ENCODE measurements around the gene SLCO6A1.
"Not testable (repeated sequence)": the region's sequence is repeated elsewhere in the genome, so short reads cannot be mapped to it uniquely, and the experiment has no call there.

SLCO6A1 gene

GRCh38 chr5:102498271-102499034 lies at the start of gene SLCO6A1:
TSS of gene SLCO6A1 (minus strand) at chr5:102499001. CDS start at chr5:102498844, 157 bp downstream.
- DNase-seq = no peak

GRCh38 chr5:102547141-102548035 lies 48.6 kb upstream of the SLCO6A1 start:
- no peak for DNase-seq

DNA sequence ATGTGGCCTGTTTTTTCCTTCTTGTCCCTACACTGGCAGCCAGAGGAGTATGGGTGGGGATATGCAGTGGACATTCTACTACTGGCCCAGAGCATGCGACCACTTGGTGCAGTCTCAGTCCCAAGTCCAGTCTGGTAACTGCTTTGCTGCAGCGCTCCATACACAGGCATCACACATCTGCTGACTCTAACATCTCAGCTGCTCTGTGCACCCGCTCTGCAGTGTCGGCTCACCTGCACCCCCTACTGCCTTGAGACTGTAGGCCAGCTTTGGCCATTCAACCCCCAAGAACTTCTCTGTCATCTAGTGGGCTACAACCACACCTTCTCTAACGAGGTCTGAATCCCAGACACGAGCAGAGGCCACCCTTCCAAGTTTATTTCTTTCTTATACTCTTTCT lies 46.4 kb upstream of the SLCO6A1 start:
- no peak for DNase-seq

DNA sequence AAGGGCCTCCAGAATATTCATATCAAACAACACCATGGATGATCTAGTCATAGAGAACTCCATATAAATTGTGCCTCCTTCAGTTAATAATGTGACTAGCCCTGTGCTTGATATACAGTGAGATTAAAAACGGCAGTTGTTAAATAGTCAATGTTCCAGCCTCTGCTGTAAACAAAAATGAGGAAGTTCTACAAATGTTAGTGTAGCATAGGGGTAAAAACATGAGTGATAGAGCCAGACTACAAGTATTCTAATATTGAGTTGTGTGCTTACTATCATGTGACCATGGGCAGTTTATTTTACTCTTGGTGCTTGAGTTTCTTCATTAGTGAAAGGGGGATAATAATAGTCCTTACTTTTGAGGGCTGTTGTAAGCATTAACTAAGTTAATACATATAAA lies 43.3 kb upstream of the SLCO6A1 start:
- DNase-seq = no peak

DNA sequence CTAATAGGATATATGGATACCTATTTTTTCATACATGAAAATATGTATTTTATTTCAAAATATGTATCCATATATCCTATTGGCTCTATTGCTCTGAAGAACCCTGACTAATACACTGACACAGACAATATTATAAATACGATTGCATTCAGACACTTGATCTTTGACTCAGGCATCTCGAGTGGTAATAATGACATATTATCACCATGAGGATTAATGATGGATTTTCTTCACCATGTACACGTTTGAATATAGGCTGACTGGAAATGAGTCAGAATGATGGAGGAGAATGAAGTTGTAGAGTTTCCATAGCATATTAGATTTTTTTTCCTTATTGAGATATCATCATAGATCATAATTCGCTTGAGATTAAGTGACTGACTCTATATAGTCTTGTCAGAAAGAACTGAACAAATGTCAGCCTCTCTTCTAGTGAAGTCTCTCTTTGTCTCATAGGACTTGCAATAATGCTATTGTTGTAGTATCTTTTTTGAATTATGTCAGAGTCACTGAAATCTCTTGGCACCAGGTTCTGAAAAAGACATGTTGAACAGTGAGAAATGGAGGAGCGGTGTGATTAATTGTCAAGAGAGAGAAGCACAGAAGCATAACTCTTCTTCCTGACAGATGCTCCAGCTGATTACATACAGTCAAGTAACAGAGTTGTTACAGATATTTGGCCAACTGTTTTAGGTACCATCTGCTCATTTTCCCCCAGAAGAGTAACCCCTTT lies 41.4 kb upstream of the SLCO6A1 start:
- DNase-seq = no peak

- DNase-seq = no peak
These were observed 40.8 kb upstream of the SLCO6A1 start for GRCh38 chr5:102539562-102539961.

GRCh38 chr5:102537011-102537410 lies 38.2 kb upstream of the SLCO6A1 start:
- DNase-seq = no peak

DNA sequence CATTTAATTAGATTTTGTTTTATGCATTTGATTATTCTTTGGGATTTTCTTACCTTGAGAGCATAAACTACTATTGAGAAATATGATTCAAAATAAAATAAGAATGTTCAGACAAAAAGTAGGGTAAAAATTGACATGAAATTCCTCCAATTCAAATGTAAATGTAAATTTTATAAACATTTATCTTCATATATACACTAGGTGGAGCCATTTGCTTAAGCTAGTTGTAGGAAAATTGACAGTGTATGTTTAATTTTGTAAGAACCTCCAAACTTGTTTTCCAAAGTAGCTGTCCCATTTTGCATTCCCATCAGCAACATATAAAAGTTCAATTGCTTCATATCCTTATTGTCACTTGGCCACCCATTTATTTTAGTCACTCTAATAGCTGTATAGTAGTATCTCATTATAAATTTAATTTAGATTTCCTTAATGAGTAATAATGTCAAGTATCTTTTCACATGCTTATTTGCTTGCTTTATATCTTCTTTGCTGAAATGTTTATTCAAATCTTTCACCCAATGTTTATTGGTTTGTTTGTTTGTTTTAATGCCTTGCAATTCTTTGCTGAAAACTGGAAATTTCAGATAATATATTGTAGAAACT lies 37.6 kb upstream of the SLCO6A1 start:
- DNase-seq = no peak

DNA sequence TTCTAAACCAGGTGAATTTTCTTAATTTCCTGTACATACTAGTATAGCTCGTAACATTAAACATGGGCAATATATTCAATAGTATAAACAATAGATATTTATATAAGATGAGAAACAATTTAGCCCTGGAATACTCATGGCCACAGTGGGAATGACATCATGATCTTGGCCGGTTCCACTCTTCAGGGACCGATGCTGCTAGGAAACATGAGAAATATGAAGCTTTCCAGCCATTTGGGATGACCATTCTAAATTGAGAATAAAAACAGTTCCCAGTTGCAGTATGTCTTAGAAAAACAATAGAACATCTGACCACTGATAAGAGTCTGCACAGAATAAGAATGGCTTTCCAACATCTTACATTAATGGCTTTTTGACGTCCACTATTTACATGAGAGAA lies 33.3 kb upstream of the SLCO6A1 start:
- no peak for DNase-seq

DNA sequence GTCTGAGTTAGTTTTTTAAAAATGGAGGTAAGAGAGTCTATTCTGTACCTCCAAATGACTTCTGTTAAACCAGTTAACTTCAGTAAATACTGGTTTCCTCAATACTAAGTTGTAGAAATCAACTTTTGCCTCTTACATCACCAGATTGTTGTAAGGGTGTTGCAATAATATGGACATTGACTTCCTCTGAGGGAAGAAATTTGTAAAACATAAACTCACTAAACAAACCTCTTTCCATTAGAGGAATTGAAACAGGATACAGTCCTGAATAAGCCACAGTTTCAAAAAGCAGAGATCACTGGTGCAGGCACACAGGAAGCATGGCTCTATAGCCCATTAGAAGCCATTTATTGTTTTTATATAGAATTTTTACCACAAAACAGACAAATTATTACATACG lies 32.7 kb upstream of the SLCO6A1 start:
- DNase-seq = no peak

DNA sequence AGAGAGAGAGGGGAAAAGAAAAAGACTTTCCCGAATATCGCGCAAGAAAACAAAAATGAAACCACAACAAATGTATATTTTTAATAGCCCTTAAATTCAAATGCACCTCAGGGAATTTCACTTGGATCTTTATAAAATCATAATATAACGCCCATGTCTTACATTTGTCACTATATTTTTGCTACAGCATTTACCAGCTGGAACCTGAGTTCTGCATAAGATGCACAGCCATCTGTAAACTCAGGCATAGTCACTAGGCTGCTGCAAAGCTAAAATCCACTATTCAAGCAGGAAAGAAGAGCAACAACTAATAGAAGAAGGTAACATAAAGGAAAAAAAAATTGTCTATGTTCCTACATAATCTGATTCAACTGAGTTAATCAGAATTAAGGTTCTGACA lies 30.6 kb upstream of the SLCO6A1 start:
- no peak for DNase-seq

DNA sequence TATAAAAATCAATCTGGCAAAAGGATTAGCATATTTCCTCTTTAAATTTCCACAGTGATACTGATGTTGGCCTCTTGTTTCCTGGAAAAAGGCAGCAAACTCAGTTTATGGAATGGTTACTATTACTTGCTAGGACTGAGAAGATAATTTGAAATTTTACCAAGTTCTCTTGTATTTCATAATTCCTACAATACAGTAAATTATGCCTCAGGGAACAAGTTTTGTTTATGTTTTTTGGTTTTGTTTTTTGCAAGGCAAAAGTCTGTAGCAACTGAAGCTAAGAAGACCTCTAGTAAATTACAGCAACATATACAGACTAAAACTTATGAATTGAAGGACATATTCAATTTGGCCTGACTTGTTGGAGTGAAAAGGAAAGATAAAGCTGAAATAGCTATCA lies 30.2 kb upstream of the SLCO6A1 start:
- DNase-seq = no peak

GRCh38 chr5:102528600-102528999 lies 29.8 kb upstream of the SLCO6A1 start:
- no peak for DNase-seq

DNA sequence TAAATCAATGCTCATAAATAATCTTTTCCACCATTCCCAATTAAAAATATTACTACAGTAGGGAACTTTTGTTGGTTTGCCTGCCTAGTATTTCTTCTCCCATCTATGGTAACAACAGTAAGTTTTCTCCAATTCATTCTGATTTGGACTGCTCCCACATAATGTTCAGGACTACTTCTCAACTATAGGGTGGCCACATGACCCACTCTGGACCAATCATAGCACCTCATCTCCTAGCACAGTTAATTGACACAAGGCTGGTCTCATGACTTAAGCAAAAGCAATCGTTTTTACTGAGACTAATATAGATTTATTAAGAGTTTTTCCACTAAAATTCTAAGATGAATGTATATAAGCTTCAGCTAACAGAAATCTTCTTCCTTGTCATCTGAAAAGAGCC lies 28.7 kb upstream of the SLCO6A1 start:
- no peak for DNase-seq

DNA sequence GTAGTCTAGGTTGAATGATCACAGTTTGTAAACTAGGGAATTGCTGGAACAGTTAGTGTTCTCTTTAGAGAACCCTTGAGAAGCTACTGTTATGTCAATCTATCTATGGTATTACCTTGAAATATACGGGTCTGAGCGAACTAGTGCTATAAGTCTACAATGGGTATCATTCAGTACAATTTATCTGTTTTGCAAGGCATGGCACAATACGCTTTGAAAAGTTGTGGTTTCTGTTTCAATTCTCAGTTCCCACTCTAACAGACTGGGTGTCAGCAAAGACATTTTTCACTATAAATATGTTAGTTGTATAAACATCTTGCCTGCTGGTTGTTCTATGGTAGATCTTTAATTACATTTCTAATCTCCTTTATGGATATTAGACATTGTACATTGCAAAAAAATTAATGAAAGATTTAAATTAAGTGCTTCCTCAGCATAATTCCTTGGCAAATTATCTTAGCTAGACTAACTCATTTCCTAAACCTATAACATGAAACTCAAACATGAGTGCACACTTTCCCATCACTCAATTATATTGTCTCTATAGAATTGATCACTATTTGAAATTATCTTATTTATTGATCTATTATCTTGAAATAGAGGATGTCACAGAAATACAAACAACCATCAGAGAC lies 24.9 kb upstream of the SLCO6A1 start:
- no peak for DNase-seq

GRCh38 chr5:102511666-102512065 lies 12.9 kb upstream of the SLCO6A1 start:
- no peak for DNase-seq

GRCh38 chr5:102491261-102491914 lies 7.4 kb downstream of the SLCO6A1 start:
- not testable (repeated sequence) for DNase-seq

DNA sequence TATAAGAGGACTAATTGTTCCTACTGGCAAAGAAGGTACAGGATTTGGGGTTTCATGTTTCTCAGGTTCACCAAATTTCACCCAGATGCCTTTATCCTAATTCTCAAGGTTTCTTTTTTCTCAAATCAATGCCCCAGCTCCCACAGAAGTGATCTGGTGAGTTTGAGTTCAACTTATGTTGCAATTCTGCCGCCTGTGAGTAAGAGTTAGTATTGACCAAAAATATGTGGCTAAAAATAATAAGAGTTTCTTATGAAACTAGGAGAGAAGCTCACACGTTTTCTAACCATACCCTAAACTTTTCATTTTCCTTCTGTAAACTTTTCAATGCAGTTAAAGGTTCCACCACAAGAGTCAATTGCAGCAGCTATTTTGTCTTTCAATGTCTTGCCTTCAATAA lies 15.1 kb downstream of the SLCO6A1 start:
- DNase-seq = no peak

DNA sequence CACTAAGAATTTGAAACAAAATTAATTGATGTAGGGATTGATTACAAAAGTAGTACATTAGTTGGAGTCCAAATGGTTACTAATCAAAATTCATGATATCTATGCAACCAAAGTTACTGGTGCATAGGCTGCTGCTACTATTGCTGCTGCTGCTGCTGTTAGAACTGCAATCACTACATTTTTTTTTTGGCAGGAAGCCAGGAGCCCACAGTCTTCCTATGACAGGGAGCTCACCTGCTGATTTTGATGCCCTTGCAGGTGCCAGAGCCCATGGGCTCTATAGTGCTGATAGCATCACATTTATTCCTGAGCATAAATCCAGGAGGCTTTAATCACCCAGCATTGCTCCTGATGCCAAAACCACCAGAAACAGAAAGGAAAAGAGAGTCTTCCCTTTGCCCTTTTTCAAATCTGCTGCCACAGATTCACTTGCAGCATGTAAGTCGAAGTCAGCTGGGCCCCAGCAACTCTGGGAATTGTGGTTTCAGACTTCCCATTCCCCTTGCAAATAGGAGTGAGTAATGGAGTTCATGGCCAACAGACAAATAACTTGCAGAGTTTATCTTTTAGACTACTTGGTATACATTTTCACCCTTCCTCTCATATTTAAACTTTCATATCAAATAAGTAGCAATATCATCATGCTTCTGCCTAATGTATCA lies 17.6 kb downstream of the SLCO6A1 start:
- no peak for DNase-seq

DNA sequence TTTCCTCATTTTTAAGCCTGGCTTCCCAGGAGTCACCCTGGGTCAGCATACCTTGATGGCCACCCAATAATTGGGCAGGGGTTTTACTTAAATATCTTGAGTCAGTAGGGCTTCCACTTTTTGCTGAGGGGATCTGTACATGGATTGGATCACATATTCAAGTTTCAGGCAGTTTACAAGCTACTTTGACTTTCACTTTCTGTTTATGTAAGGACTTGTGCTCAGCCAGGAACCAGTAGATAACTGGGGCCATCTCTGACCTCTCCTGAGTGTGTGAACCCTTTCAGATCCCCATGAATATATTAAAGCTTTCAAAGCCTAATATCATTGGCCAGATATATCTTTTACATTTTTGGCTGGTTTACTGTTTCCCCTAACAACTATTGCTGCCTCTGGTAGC lies 45.1 kb downstream of the SLCO6A1 start:
- DNase-seq = no peak

GRCh38 chr5:102451082-102451481 lies 47.7 kb downstream of the SLCO6A1 start:
- DNase-seq = no peak
